Activated CD8-positive, alpha-beta T cell treated with anti-CD3 and anti-CD28 coated beads for 36 hours (primary cell): ENCODE results near the gene TNFAIP8L3. TPM values are rescaled to one million over a fixed set of nuclear protein-coding genes. Genes with fewer than 3 reads are reported as not detected.

Source experiments
- ATAC-seq: fragments of 200-7000 bp; cut with Tn5 transposase; one replicate; pipeline ENCODE4 v1.10.0; 2021; ENCODE audit warnings: mild to moderate bottlenecking, moderate library complexity
- CTCF ChIA-PET: fragments of 350-600 bp; sonication (Branson Sonifier 250); formaldehyde crosslinking; loops from one replicate; lab custom pipeline; 2021; ENCODE audit warnings: antibody characterized with exemption; lab: Charles Lee
- POLR2A ChIA-PET: fragments of 350-600 bp; sonication (Branson Sonifier 250); formaldehyde crosslinking; loops from one replicate; lab custom pipeline; 2021; ENCODE audit warnings: antibody characterized with exemption; lab: Charles Lee
- DNase-seq: peaks from one replicate; pipeline ENCODE4 v3.0.0-alpha.2; 2020
- H3K27ac Mint-ChIP-seq: one replicate; pipeline ENCODE4 v1.8.0; 2021; ENCODE audit warnings: mild to moderate bottlenecking, mixed read lengths
- H3K27me3 Mint-ChIP-seq: one replicate; pipeline ENCODE4 v1.8.0; 2021; ENCODE audit warnings: mixed read lengths
- H3K36me3 Mint-ChIP-seq: one replicate; pipeline ENCODE4 v1.8.0; 2021; ENCODE audit warnings: low read depth, mixed read lengths
- H3K4me1 Mint-ChIP-seq: one replicate; pipeline ENCODE4 v1.8.0; 2021; ENCODE audit warnings: low read depth, mixed read lengths
- H3K4me3 Mint-ChIP-seq: one replicate; pipeline ENCODE4 v1.8.0; 2021; ENCODE audit warnings: mild to moderate bottlenecking, moderate library complexity, mixed read lengths
- H3K9me3 Mint-ChIP-seq: one replicate; pipeline ENCODE4 v1.8.0; 2021; ENCODE audit warnings: mixed read lengths
- CTCF ChIP-seq: fragments of 200-600 bp; IDR thresholded peaks from one replicate; pipeline ENCODE4 v1.8.0; 2022; ENCODE audit warnings: antibody characterized with exemption, mild to moderate bottlenecking
- intact Hi-C: fragments of 100-400 bp; cut with micrococcal nuclease; formaldehyde crosslinking; loops from one replicate; pipeline ENCODE4 v1.10.0; 2022
- total RNA-seq, 2 experiments: library from RNA; stranded (reverse); gene quantifications; one replicate each; pipeline ENCODE4 v1.2.3, GENCODE V29; 2021

Gene TNFAIP8L3
- total RNA-seq, 2 experiments from 2014 or later, result 0.14 TPM; not detected in 1

GRCh38 chr15:51110171-51110570 is 15.5 kb upstream of the TNFAIP8L3 start:
- POLR2A ChIA-PET, result no interaction called here
- no peaks in the 10 kb centered on the region for H3K36me3 Mint-ChIP-seq
- DNase-seq (no peak), ATAC-seq (no peak)
- intact Hi-C loops, result no loop called here
- H3K27ac Mint-ChIP-seq, result no peak overlapping the region
- no peak for TF ChIP-seq CTCF
- H3K9me3 Mint-ChIP-seq, result no peaks in the 10 kb centered on the region
- no peak overlapping the region for H3K4me3 Mint-ChIP-seq
- no peaks in the 10 kb centered on the region for H3K4me1 Mint-ChIP-seq
- H3K27me3 Mint-ChIP-seq, result peaks cover 14% of the 10 kb centered on the region
- CTCF ChIA-PET, result no interaction called here

- ChIA-PET CTCF (interaction anchor here (1.5 kb wide), 1 partner anchor 24 kb away, joined by 3 read pairs; no protein-coding TSS in a partner anchor), POLR2A (no interaction called here)
- Mint-ChIP-seq H3K4me3 (no peak overlapping the region), H3K27me3 (peaks cover 19% of the 10 kb centered on the region), H3K9me3 (no peaks in the 10 kb centered on the region), H3K27ac (no peak overlapping the region), H3K36me3 (no peaks in the 10 kb centered on the region), H3K4me1 (no peaks in the 10 kb centered on the region)
- intact Hi-C loops, result no loop called here
- no peak for TF ChIP-seq CTCF
- DNase-seq (no peak), ATAC-seq (no peak)
Measured at GRCh38 chr15:51108933-51109550, 14.3 kb upstream of the TNFAIP8L3 start.

GRCh38 chr15:51107612-51108011 is 12.9 kb upstream of the TNFAIP8L3 start:
- Mint-ChIP-seq H3K36me3 (no peaks in the 10 kb centered on the region), H3K27me3 (peaks cover 31% of the 10 kb centered on the region), H3K4me3 (no peak overlapping the region), H3K9me3 (no peaks in the 10 kb centered on the region), H3K27ac (no peak overlapping the region), H3K4me1 (no peaks in the 10 kb centered on the region)
- POLR2A ChIA-PET, result no interaction called here
- DNase-seq, result no peak
- ATAC-seq, result no peak
- intact Hi-C loops, result no loop called here
- CTCF ChIA-PET, result no interaction called here
- no peak for TF ChIP-seq CTCF

GRCh38 chr15:51106481-51106880 is 11.8 kb upstream of the TNFAIP8L3 start:
- no peak for DNase-seq
- Mint-ChIP-seq H3K4me1 (no peaks in the 10 kb centered on the region), H3K27me3 (peaks cover 31% of the 10 kb centered on the region), H3K36me3 (no peaks in the 10 kb centered on the region), H3K4me3 (no peak overlapping the region), H3K27ac (no peak overlapping the region), H3K9me3 (no peaks in the 10 kb centered on the region)
- intact Hi-C loops, result no loop called here
- ChIA-PET POLR2A (no interaction called here), CTCF (interaction anchor here (0.8 kb wide), 1 partner anchor 57 kb away, joined by 3 read pairs; no protein-coding TSS in a partner anchor)
- no peak for TF ChIP-seq CTCF
- ATAC-seq, result no peak

GRCh38 chr15:51105430-51106016 is 10.8 kb upstream of the TNFAIP8L3 start:
- H3K4me1 Mint-ChIP-seq, result no peaks in the 10 kb centered on the region
- no peak overlapping the region for H3K27ac Mint-ChIP-seq
- no peaks in the 10 kb centered on the region for H3K9me3 Mint-ChIP-seq
- CTCF ChIA-PET, result interaction anchor here (1.5 kb wide), 1 partner anchor 58 kb away, joined by 3 read pairs; no protein-coding TSS in a partner anchor
- intact Hi-C loops, result no loop called here
- no peak for TF ChIP-seq CTCF
- H3K4me3 Mint-ChIP-seq, result no peak overlapping the region
- peaks cover 34% of the 10 kb centered on the region for H3K27me3 Mint-ChIP-seq
- ATAC-seq (no peak), DNase-seq (no peak)
- no peaks in the 10 kb centered on the region for H3K36me3 Mint-ChIP-seq
- POLR2A ChIA-PET, result no interaction called here
